Hematopoietic multipotent progenitor cell treated with erythropoietin and hydrocortisone succinate and interleukin-3 and kit ligand, for 4 days (in vitro differentiated cells): ENCODE results near the gene FKBP2.

Source experiments
- DNase-seq: peaks from one replicate; pipeline ENCODE4 v3.0.0-alpha.2; 2015

The FKBP2 gene

GRCh38 chr11:64286801-64287159 is 45.9 kb downstream of the FKBP2 start:
- DNase-seq: no peak

DNA sequence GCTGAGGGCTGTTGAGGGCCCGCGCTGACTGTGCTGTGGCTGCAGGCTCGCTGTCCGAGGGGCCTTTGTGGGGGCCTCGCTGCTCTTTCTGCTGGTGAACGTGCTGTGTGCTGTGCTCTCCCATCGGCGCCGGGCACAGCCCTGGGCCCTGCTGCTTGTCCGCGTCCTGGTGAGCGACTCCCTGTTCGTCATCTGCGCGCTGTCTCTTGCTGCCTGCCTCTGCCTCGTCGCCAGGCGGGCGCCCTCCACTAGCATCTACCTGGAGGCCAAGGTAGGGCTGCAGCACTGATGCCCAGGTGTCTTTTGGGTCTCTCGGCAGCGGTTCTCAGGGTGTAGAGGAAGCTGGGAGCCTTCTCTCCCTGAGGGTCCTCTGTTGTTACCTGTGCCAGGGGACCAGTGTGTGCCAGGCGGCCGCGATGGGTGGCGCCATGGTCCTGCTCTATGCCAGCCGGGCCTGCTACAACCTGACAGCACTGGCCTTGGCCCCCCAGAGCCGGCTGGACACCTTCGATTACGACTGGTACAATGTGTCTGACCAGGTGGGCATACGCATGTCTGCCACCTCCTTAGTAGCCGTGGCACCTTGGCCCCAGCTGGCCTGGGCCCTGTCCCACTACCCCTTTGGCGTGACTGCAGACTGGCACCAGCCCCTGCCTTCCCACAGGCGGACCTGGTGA is 46.9 kb downstream of the FKBP2 start:
- DNase-seq: no peak

DNA sequence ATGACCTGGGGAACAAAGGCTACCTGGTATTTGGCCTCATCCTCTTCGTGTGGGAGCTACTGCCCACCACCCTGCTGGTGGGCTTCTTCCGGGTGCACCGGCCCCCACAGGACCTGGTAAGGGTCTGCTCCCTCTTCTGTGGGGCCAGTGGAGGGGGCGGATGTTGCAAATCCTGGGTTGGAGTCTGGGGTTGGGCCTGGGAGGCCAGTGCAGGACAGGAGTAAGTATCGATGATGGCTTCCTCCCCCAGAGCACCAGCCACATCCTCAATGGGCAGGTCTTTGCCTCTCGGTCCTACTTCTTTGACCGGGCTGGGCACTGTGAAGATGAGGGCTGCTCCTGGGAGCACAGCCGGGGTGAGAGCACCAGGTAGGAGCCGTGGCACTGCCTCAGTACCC is 47.5 kb downstream of the FKBP2 start:
- DNase-seq: no peak

- no peak for DNase-seq
Measured at GRCh38 chr11:64289002-64289564, 48.2 kb downstream of the FKBP2 start.

- no peak for DNase-seq
Measured at GRCh38 chr11:64290352-64291261, 49.7 kb downstream of the FKBP2 start.

GRCh38 chr11:64291262-64291751 is 50.4 kb downstream of the FKBP2 start, which contains the start of gene KCNK4:
Gene KCNK4 (plus strand): TSS chr11:64291302. CDS start chr11:64293019, 1,717 bp downstream.
- no peak for DNase-seq

DNA sequence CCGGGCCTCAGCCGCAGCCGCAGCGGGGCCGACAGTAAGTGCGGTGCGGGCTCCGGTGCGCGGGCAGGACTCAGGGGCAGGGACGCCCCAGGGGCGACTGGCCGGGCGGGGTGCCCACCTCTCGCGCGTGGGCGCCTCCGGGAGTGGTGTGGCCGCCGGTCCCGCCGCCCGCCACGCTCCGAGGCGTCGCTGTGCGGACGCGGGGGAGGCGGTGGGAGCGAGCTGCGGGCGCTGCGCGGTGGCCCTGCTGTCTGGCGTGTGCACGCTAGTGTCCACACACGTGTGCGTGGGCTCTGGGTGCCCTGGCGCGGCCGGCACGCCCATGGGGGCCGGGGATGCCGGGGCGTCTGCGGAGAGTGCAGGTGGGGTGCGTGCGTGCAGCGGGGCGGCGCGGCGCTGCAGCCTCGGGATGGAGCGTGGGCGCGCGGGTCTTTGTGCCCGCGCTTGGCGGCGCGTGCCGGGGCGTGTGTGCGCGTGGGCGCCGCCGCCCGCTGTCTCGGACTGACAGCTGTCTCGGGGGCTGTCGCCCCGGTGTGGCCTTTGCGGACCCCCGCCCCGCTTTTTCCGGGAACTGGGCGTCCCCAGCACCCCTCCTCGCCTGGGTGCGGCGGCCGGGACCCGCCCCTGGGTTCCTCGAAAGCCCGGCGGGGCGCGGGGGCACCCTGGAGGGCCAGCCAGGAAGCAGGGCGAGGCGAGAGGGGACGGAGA is 51.0 kb downstream of the FKBP2 start:
- no peak for DNase-seq

DNA sequence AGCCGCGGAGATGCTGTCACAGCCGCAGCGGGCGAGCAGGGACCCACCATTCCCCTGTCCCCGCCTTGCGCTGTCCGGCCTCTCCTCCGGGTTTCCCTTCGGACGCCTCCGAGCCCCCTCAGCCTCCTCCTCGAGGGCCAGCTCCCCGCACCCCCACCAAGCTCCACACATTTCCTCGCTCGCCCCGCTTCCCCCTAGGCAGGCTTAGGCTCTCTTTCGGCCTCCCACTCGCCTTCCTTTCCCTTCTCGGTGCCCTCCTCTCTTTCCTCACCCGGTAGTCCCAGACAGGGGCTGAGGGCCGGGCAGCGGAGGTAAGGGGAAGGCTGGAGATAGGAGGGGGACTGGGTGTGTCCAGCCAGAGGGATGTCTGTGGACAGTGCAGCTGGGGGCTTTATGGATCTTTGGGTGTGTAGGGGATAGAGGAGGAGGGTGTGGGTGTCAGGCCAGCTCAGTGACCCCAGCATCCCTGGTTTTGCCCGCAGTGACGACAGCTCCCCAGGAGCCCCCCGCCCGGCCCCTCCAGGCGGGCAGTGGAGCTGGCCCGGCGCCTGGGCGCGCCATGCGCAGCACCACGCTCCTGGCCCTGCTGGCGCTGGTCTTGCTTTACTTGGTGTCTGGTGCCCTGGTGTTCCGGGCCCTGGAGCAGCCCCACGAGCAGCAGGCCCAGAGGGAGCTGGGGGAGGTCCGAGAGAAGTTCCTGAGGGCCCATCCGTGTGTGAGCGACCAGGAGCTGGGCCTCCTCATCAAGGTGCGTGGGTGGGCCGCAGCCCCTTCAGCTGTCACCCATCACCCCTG is 51.8 kb downstream of the FKBP2 start:
- DNase-seq: no peak
